Measurements from ENCODE around the gene SLC25A33. TPM values are rescaled to one million over a fixed set of nuclear protein-coding genes. Genes with fewer than 3 reads are reported as not detected.

SLC25A33 gene
- polyA plus RNA-seq, 2 of the 4 experiments (the other 2 are of a cell fraction) = 3.1 to 4.9 TPM

GRCh38 chr1:9573723-9574122 lies 34.5 kb downstream of the SLC25A33 start:
- CTCF ChIA-PET = interaction anchor here (0.5 to 2.4 kb wide), 12 partner anchors 11 to 328 kb away, joined by 3 to 20 read pairs (median 4); no protein-coding TSS in a partner anchor
- POLR2A ChIA-PET = no interaction called here
- H3K4me3 ChIP-seq = no peak overlapping the region
- DNase-seq (ENCODE audit: low read depth in 1 of 2, low spot score in 1 of 2) = peak in 1 of 2 experiments; percentile 17
- WGBS (ENCODE audit: missing lambda C conversion rate) = 75% methylated on average over 2 of the region's 2 CpGs
- no peak overlapping the region for H3K4me2 ChIP-seq
- H3K27ac ChIP-seq = no peak overlapping the region
- no peak for FAIRE-seq
- H3K4me1 ChIP-seq = no peaks in the 10 kb centered on the region
- TF ChIP-seq CTCF (IDR thresholded peaks at IDR 0.05) (peak; percentile 54), CHD4 (IDR thresholded peaks at IDR 0.05; ENCODE audit: borderline replicate concordance) (no peak), RAD21 (conservative IDR thresholded peaks at IDR 0.05 in 1 of 2, IDR thresholded peaks at IDR 0.05 in 1 of 2) (peak; percentile 50 to 52; a peak in 4 of 5 replicates)
- 0 out of 6 replicates have a peak, but pooled peaks of 1 of the 2 experiments have one; percentile 44 for ATAC-seq
- no peaks in the 10 kb centered on the region for H3K9me3 ChIP-seq

- H3K4me1 ChIP-seq = no peaks in the 10 kb centered on the region
- ChIA-PET CTCF (interaction anchor here (0.6 to 1.1 kb wide), 3 partner anchors 12 to 286 kb away, joined by 3 to 4 read pairs (median 3); no protein-coding TSS in a partner anchor), POLR2A (no interaction called here)
- no peak for FAIRE-seq
- no peak for ATAC-seq
- TF ChIP-seq ZNF302 (CRISPR knock-in tag; IDR thresholded peaks at IDR 0.05) (no peak), USF2 (IDR thresholded peaks at IDR 0.05) (no peak), REST (IDR thresholded peaks at IDR 0.05) (no peak), ZFP36 (IDR thresholded peaks at IDR 0.05; ENCODE audit: borderline replicate concordance, partially characterized antibody) (no peak), ESRRA (IDR thresholded peaks at IDR 0.05; ENCODE audit: borderline replicate concordance, low read length) (no peak), GATA3 (IDR thresholded peaks at IDR 0.05; ENCODE audit: borderline replicate concordance) (no peak), TP53 (CRISPR knock-in tag; IDR thresholded peaks at IDR 0.05) (no peak), POLR2A (IDR thresholded peaks at IDR 0.05; ENCODE audit: low read length) (no peak)
- 91% methylated on average over 6 of the region's 6 CpGs for WGBS (ENCODE audit: missing lambda C conversion rate)
- H3K9me3 ChIP-seq = no peaks in the 10 kb centered on the region
- no peak overlapping the region for H3K4me3 ChIP-seq
- H3K4me2 ChIP-seq = no peak overlapping the region
- no peak for DNase-seq (ENCODE audit: low read depth in 1 of 2, low spot score in 1 of 2)
- no peak overlapping the region for H3K27ac ChIP-seq
Observed at GRCh38 chr1:9575486-9575885, 36.2 kb downstream of the SLC25A33 start.

- WGBS (ENCODE audit: missing lambda C conversion rate) = 89% methylated on average over 6 of the region's 6 CpGs
- CTCF ChIA-PET = interaction anchor here (0.8 to 1.1 kb wide), 2 partner anchors 86 to 288 kb away, joined by 3 read pairs; no protein-coding TSS in a partner anchor
Observed at GRCh38 chr1:9576903-9577302, 37.6 kb downstream of the SLC25A33 start.

More at GRCh38 chr1:9576903-9577302, 37.6 kb downstream of the SLC25A33 start:
- H3K4me2 ChIP-seq = no peak overlapping the region
- POLR2A ChIA-PET = no interaction called here
- no peaks in the 10 kb centered on the region for H3K4me1 ChIP-seq
- FAIRE-seq (no peak), DNase-seq (ENCODE audit: low read depth in 1 of 2, low spot score in 1 of 2) (no peak), ATAC-seq (no peak)
- H3K4me3 ChIP-seq = no peak overlapping the region
- no peak for TF ChIP-seq FOSB (CRISPR knock-in tag; IDR thresholded peaks at IDR 0.05)
- no peak for TF ChIP-seq PHF8 (IDR thresholded peaks at IDR 0.05; ENCODE audit: borderline replicate concordance, low read depth)
- TF ChIP-seq HEYL (CRISPR knock-in tag; IDR thresholded peaks at IDR 0.05) = no peak
- TF ChIP-seq USF2 (IDR thresholded peaks at IDR 0.05) = no peak
- no peak for TF ChIP-seq MAFK (IDR thresholded peaks at IDR 0.05; ENCODE audit: partially characterized antibody)
- TF ChIP-seq PBX3 (IDR thresholded peaks at IDR 0.05) = no peak
- TF ChIP-seq RARB (CRISPR knock-in tag; IDR thresholded peaks at IDR 0.05) = no peak
- no peak for TF ChIP-seq RAD21 (conservative IDR thresholded peaks at IDR 0.05 in 1 of 2, IDR thresholded peaks at IDR 0.05 in 1 of 2)
- no peak for TF ChIP-seq EHF (CRISPR knock-in tag; IDR thresholded peaks at IDR 0.05)
- no peak for TF ChIP-seq CEBPB (IDR thresholded peaks at IDR 0.05)
- TF ChIP-seq SREBF2 (IDR thresholded peaks at IDR 0.05) = no peak
- no peak for TF ChIP-seq ESRRA (IDR thresholded peaks at IDR 0.05; ENCODE audit: borderline replicate concordance, low read length)
- no peak for TF ChIP-seq MAX (IDR thresholded peaks at IDR 0.05)
- TF ChIP-seq NFE2L2 (conservative IDR thresholded peaks at IDR 0.05; ENCODE audit: low read length) = no peak
- no peaks in the 10 kb centered on the region for H3K9me3 ChIP-seq
- no peak overlapping the region for H3K27ac ChIP-seq

All from A549 (cell line).